ENCODE data around the gene EPHB2. TPM values are rescaled to one million over a fixed set of nuclear protein-coding genes. Genes with fewer than 3 reads are reported as not detected.

EPHB2 gene
- total RNA-seq, result 7.0 and 66.9 TPM in 2 replicates

GRCh38 chr1:22710701-22711049, at the start of gene EPHB2:
EPHB2 (plus strand) TSS chr1:22710839; CDS start chr1:22710983, 144 bp downstream.

Other genes with a start within 250 kb of the EPHB2 start
- not detected in 2 replicates for gene EPHA8, start 147.3 kb upstream of the EPHB2 start, total RNA-seq
- gene C1QA, start 74.2 kb upstream of the EPHB2 start, total RNA-seq, result not detected in 2 replicates
- gene C1QC, start 67.2 kb upstream of the EPHB2 start, total RNA-seq, result not detected in 2 replicates
- not detected in 2 replicates for gene C1QB, start 57.6 kb upstream of the EPHB2 start, total RNA-seq